K562 (cell line): ENCODE data around the gene DPCD. TPM values are rescaled to one million over a fixed set of nuclear protein-coding genes. Genes with fewer than 3 reads are reported as not detected.

Source experiments
- HDAC3 ChIP-seq: fragments of 450-650 bp; IDR thresholded peaks from 2 replicates; pipeline ENCODE4 v1.6.1; 2018; ENCODE audit warnings: borderline replicate concordance, mild to moderate bottlenecking, moderate library complexity; ENCODE audit not compliant: partially characterized antibody
- MAFG ChIP-seq: fragments of 450-650 bp; conservative IDR thresholded peaks from 2 replicates; pipeline ENCODE4 v1.6.1; 2016; ENCODE audit warnings: missing genetic modification characterization, missing compliant biosample characterization
- NFE2 ChIP-seq: IDR thresholded peaks from 2 replicates; pipeline ENCODE4 v1.6.1; 2014; ENCODE audit warnings: antibody characterized with exemption, low read depth
- SMAD4 ChIP-seq: fragments of 250-450 bp; sonication (Bioruptor Pico); conservative IDR thresholded peaks from 2 replicates; pipeline ENCODE4 v1.8.0; 2021; ENCODE audit warnings: inconsistent platforms, mild to moderate bottlenecking, moderate library complexity
- SNRNP70 ChIP-seq: fragments of 200-400 bp; formaldehyde crosslinking; optimal IDR thresholded peaks from 2 replicates; pipeline ENCODE3; 2017; ENCODE audit warnings: low read depth, low read length
- SRSF9 ChIP-seq: fragments of 200-400 bp; formaldehyde crosslinking; IDR thresholded peaks from 2 replicates; pipeline ENCODE4 v1.6.1; 2017; ENCODE audit warnings: low read depth, low read length, borderline replicate concordance
- TCF3 ChIP-seq: sonication (generic); formaldehyde crosslinking; IDR thresholded peaks from 2 replicates; pipeline ENCODE4 v1.4.0; 2020; ENCODE audit warnings: mild to moderate bottlenecking, missing genetic modification reagents
- TEAD4 ChIP-seq, 2 experiments: sonication (generic) in 1 of 2; formaldehyde crosslinking in 1 of 2; IDR thresholded peaks; 2 replicates each; pipeline versions ENCODE4 v1.6.1 to v1.8.0; 2012 to 2022; ENCODE audit warnings: borderline replicate concordance in 1 of 2, inconsistent platforms in 1 of 2, low read length in 1 of 2, mild to moderate bottlenecking in 1 of 2, missing genetic modification reagents in 1 of 2
- ZC3H11A ChIP-seq: IDR thresholded peaks from 2 replicates; pipeline ENCODE4 v1.6.1; 2012; ENCODE audit warnings: low read depth, low read length, improper control_type of control experiment
- ZFP36 ChIP-seq: fragments of 150-350 bp; IDR thresholded peaks from 2 replicates; pipeline ENCODE4 v1.6.1; 2018; ENCODE audit warnings: low read length, low read depth; ENCODE audit not compliant: partially characterized antibody
- ZNF134 ChIP-seq: fragments of 250-450 bp; sonication (Bioruptor Pico); conservative IDR thresholded peaks from 2 replicates; pipeline ENCODE4 v1.4.0; 2020
- ZNF3 ChIP-seq: fragments of 250-450 bp; sonication (Bioruptor Pico); IDR thresholded peaks from 2 replicates; pipeline ENCODE4 v1.5.0; 2021; ENCODE audit warnings: mild to moderate bottlenecking, moderate library complexity
- ZSCAN29 ChIP-seq: fragments of 450-650 bp; IDR thresholded peaks from 2 replicates; pipeline ENCODE4 v1.6.1; 2017
- polyA plus RNA-seq, 8 experiments: library from polyadenylated mRNA; depleted of rRNA in 4 of 8; stranded (reverse) in 5 of 8; unstranded in 3 of 8; fragments of >200 nt; fragmentation: Nextera tagmentation in 2 of 8; fragmentation: Illumina TruSeq in 1 of 8; extraction: Ambion mirVana in 2 of 8; extraction: Trizol in 1 of 8; gene quantifications; 2 replicates each; pipeline versions ENCODE4 v1.2.1 to v1.2.3, GENCODE V29; 2011 to 2014; ENCODE audit warnings: inconsistent platforms in 1 of 8, missing spikeins in 1 of 8
- total RNA-seq, 7 experiments: library from RNA; depleted of rRNA in 6 of 7; stranded (reverse); fragments of >200 nt in 6 of 7; fragmentation: Illumina TruSeq in 2 of 7; extraction: Trizol in 2 of 7; gene quantifications; 2 replicates each; pipeline versions ENCODE4 v1.2.1 to v1.2.3, GENCODE V29; 2011 to 2021; ENCODE audit warnings: low replicate concordance in 1 of 7
- TF ChIP-seq, protein P1 (sequence below): fragments of 250-450 bp; sonication (Bioruptor Pico); IDR thresholded peaks from 2 replicates; pipeline ENCODE4 v1.5.0; 2021
- TF ChIP-seq, protein P2 (sequence below): fragments of 450-650 bp; formaldehyde crosslinking; IDR thresholded peaks from 2 replicates; pipeline ENCODE4 v1.4.0; 2020; ENCODE audit warnings: mild to moderate bottlenecking, moderate library complexity
- TF ChIP-seq, protein P3 (sequence below): fragments of 250-450 bp; sonication (Bioruptor Pico); IDR thresholded peaks from 2 replicates; pipeline ENCODE4 v1.8.0; 2021; ENCODE audit warnings: borderline replicate concordance, mild to moderate bottlenecking, moderate library complexity; ENCODE audit not compliant: poor library complexity, severe bottlenecking
- TF ChIP-seq, protein P4 (sequence below): fragments of 450-650 bp; IDR thresholded peaks from 2 replicates; pipeline ENCODE4 v1.6.1; 2017; ENCODE audit warnings: mild to moderate bottlenecking, moderate library complexity
- TF ChIP-seq, protein P5 (sequence below), 2 experiments: fragments of 450-650 bp in 1 of 2; sonication (generic) in 1 of 2; formaldehyde crosslinking in 1 of 2; IDR thresholded peaks in 1 of 2; conservative IDR thresholded peaks in 1 of 2; 2 replicates each; pipeline versions ENCODE4 v1.6.1 to v1.8.1; 2016 to 2023; ENCODE audit warnings: mild to moderate bottlenecking in 2 of 2, moderate library complexity in 2 of 2, inconsistent platforms in 1 of 2, missing genetic modification reagents in 1 of 2

Gene DPCD
- total and polyA plus RNA-seq, 9 of the 15 experiments (the other 6 are each of a cell fraction or from before 2014, with no cell fraction given) = 12.1 to 45.2 (median 20.0) TPM

DNA sequence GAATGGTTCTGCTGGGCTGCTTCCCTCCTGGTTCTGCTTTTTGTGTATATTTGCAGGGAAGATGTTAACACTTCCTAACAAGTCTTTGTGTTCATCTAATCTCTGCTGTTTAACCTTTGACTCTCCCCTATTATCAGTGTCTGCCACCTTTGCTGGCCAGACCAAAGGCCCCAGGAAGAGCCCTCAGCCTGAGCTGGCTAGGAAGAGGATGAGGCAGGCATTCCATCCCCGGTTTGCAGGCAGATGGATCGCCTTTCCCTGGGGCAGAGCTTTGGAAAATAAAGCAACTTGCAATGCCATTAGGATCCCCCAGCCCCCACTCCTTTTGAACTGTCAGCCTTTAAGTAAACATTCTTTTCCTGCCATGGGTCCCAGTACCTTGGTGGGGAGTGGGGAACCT is 19.0 kb downstream of the DPCD start (continued):
- no peak for TF ChIP-seq SRSF9
- TF ChIP-seq HDAC3 = no peak
- no peak for TF ChIP-seq ZC3H11A
- TF ChIP-seq TEAD4 (IDR thresholded peaks at IDR 0.05; ENCODE audit: low read length) = peak; percentile 56; the same call in 1 of the 2 replicates
- TF ChIP-seq TEAD4 (CRISPR knock-in tag; IDR thresholded peaks at IDR 0.05; ENCODE audit: borderline replicate concordance) = no peak
- TF ChIP-seq, protein P1, sequence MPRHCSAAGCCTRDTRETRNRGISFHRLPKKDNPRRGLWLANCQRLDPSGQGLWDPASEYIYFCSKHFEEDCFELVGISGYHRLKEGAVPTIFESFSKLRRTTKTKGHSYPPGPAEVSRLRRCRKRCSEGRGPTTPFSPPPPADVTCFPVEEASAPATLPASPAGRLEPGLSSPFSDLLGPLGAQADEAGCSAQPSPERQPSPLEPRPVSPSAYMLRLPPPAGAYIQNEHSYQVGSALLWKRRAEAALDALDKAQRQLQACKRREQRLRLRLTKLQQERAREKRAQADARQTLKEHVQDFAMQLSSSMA (CRISPR knock-in tag) = no peak
- no peak for TF ChIP-seq ZNF134 (CRISPR knock-in tag)
- TF ChIP-seq, protein P2, sequence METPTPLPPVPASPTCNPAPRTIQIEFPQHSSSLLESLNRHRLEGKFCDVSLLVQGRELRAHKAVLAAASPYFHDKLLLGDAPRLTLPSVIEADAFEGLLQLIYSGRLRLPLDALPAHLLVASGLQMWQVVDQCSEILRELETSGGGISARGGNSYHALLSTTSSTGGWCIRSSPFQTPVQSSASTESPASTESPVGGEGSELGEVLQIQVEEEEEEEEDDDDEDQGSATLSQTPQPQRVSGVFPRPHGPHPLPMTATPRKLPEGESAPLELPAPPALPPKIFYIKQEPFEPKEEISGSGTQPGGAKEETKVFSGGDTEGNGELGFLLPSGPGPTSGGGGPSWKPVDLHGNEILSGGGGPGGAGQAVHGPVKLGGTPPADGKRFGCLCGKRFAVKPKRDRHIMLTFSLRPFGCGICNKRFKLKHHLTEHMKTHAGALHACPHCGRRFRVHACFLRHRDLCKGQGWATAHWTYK (CRISPR knock-in tag) = no peak
- TF ChIP-seq, protein P3, sequence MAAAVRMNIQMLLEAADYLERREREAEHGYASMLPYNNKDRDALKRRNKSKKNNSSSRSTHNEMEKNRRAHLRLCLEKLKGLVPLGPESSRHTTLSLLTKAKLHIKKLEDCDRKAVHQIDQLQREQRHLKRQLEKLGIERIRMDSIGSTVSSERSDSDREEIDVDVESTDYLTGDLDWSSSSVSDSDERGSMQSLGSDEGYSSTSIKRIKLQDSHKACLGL = no peak
- TF ChIP-seq SMAD4 (CRISPR knock-in tag) = 0 out of 2 replicates have a peak, but pooled peaks have one; percentile 20
- no peak for TF ChIP-seq ZSCAN29
- no peak for TF ChIP-seq MAFG (tag)
- no peak for TF ChIP-seq ZNF3
- no peak for TF ChIP-seq SNRNP70
- no peak for TF ChIP-seq NFE2
- TF ChIP-seq TCF3 (CRISPR knock-in tag) = peak; percentile 78
- TF ChIP-seq, protein P4, sequence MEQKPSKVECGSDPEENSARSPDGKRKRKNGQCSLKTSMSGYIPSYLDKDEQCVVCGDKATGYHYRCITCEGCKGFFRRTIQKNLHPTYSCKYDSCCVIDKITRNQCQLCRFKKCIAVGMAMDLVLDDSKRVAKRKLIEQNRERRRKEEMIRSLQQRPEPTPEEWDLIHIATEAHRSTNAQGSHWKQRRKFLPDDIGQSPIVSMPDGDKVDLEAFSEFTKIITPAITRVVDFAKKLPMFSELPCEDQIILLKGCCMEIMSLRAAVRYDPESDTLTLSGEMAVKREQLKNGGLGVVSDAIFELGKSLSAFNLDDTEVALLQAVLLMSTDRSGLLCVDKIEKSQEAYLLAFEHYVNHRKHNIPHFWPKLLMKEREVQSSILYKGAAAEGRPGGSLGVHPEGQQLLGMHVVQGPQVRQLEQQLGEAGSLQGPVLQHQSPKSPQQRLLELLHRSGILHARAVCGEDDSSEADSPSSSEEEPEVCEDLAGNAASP = no peak
- TF ChIP-seq, protein P5, sequence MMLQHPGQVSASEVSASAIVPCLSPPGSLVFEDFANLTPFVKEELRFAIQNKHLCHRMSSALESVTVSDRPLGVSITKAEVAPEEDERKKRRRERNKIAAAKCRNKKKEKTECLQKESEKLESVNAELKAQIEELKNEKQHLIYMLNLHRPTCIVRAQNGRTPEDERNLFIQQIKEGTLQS (IDR thresholded peaks at IDR 0.05) = no peak
- TF ChIP-seq, protein P5 (CRISPR knock-in tag; conservative IDR thresholded peaks at IDR 0.05) = no peak
- TF ChIP-seq ZFP36 = no peak
- TF ChIP-seq, all 486 proteins: peak for 15
